Keratinocyte (primary cell): ENCODE data around the gene BBS9. TPM values are rescaled to one million over a fixed set of nuclear protein-coding genes. Genes with fewer than 3 reads are reported as not detected.

Source experiments
- DNase-seq: peaks from one replicate; pipeline ENCODE4 v3.0.0-alpha.2; 2011; ENCODE audit warnings: low read depth, missing footprints, low spot score
- FAIRE-seq: peaks from 2 replicates; lab custom pipeline; 2011; peaks lifted over from hg19 to GRCh38; lab: Jason Lieb, UNC
- H2AFZ ChIP-seq: 2 replicates; pipeline ENCODE4 v1.6.0; 2012; ENCODE audit warnings: low read length, control low read depth, inconsistent platforms; ENCODE audit not compliant: control insufficient read depth
- H3K27ac ChIP-seq: 2 replicates; pipeline ENCODE4 v1.5.1; 2011; ENCODE audit warnings: low read length; ENCODE audit not compliant: control insufficient read depth, insufficient read depth
- H3K27me3 ChIP-seq: 3 replicates; pipeline ENCODE4 v1.6.0; 2011; ENCODE audit warnings: low read length; ENCODE audit not compliant: control insufficient read depth, insufficient read depth; ENCODE audit errors: extremely low read depth
- H3K36me3 ChIP-seq, 2 experiments: 2 replicates in 1 of 2; 3 replicates in 1 of 2; pipeline ENCODE4 v1.5.1; 2011; ENCODE audit warnings: low read length in 2 of 2, mild to moderate bottlenecking in 1 of 2; ENCODE audit not compliant: control insufficient read depth in 2 of 2, insufficient read depth in 2 of 2; ENCODE audit errors: extremely low read depth in 1 of 2
- H3K4me1 ChIP-seq: 3 replicates; pipeline ENCODE4 v1.5.1; 2011; ENCODE audit warnings: low read length; ENCODE audit not compliant: control insufficient read depth, insufficient read depth; ENCODE audit errors: extremely low read depth
- H3K4me2 ChIP-seq: 3 replicates; pipeline ENCODE4 v1.6.0; 2011; ENCODE audit warnings: low read depth, low read length; ENCODE audit not compliant: control insufficient read depth, insufficient read depth; ENCODE audit errors: extremely low read depth
- H3K4me3 ChIP-seq, 3 experiments: fragments of 200-600 bp in 1 of 3; sonication (generic) in 1 of 3; 2 replicates in 2 of 3; 3 replicates in 1 of 3; pipeline ENCODE4 v1.5.1; 2011 to 2016; ENCODE audit warnings: low read length in 3 of 3, mild to moderate bottlenecking in 3 of 3, control low read depth in 2 of 3, inconsistent platforms in 1 of 3, low read depth in 1 of 3, mixed read lengths in 1 of 3, mixed run types in 1 of 3, moderate library complexity in 1 of 3; ENCODE audit not compliant: control insufficient read depth in 2 of 3, insufficient read depth in 2 of 3; ENCODE audit errors: extremely low read depth in 1 of 3
- H3K79me2 ChIP-seq: 2 replicates; pipeline ENCODE4 v1.6.0; 2012; ENCODE audit warnings: low read length; ENCODE audit not compliant: control insufficient read depth, insufficient read depth
- H3K9ac ChIP-seq: 3 replicates; pipeline ENCODE4 v1.6.0; 2011; ENCODE audit warnings: low read length; ENCODE audit not compliant: control insufficient read depth, insufficient read depth; ENCODE audit errors: extremely low read depth
- H3K9me1 ChIP-seq: 3 replicates; pipeline ENCODE4 v1.6.0; 2011; ENCODE audit warnings: low read length; ENCODE audit not compliant: control insufficient read depth, insufficient read depth; ENCODE audit errors: extremely low read depth
- H3K9me3 ChIP-seq: 2 replicates; pipeline ENCODE4 v1.5.1; 2012; ENCODE audit warnings: low read depth, low read length; ENCODE audit not compliant: control insufficient read depth
- H4K20me1 ChIP-seq: 3 replicates; pipeline ENCODE4 v1.6.0; 2011; ENCODE audit warnings: low read length; ENCODE audit not compliant: control insufficient read depth, insufficient read depth; ENCODE audit errors: extremely low read depth
- EZH2 ChIP-seq: IDR thresholded peaks from one replicate; pipeline ENCODE4 v1.6.1; 2012; ENCODE audit warnings: inconsistent platforms, mild to moderate bottlenecking, low read length, moderate library complexity
- dilution Hi-C: fragments of 300-500 bp; cut with MboI; formaldehyde crosslinking; loops from one replicate; pipeline ENCODE4 v1.7.0; 2020; ENCODE audit warnings: low sequenced_read_pairs; ENCODE audit not compliant: extremely low pct_ligation_motif_present
- polyA plus RNA-seq, 5 experiments: library from polyadenylated mRNA; depleted of rRNA in 3 of 5; stranded (reverse) in 3 of 5; stranded (forward) in 1 of 5; unstranded in 1 of 5; fragments of >200 nt; gene quantifications; 1 replicate in 1 of 5; 2 replicates in 3 of 5; 3 replicates in 1 of 5; pipeline versions ENCODE4 v1.2.1 to v1.2.3, GENCODE V29; 2011 to 2012; ENCODE audit warnings: missing spikeins in 2 of 5, low read depth in 1 of 5, low replicate concordance in 1 of 5
- TF ChIP-seq, protein P1 (sequence below), 3 experiments: IDR thresholded peaks in 1 of 3; conservative IDR thresholded peaks in 1 of 3; optimal IDR thresholded peaks in 1 of 3; 2 replicates in 2 of 3; 3 replicates in 1 of 3; pipeline versions ENCODE3 to v1.5.1; 2011; ENCODE audit warnings: low read length in 3 of 3, mild to moderate bottlenecking in 3 of 3, moderate library complexity in 2 of 3, control low read depth in 1 of 3, inconsistent platforms in 1 of 3; ENCODE audit not compliant: insufficient read depth in 2 of 3; ENCODE audit errors: extremely low read depth in 1 of 3

The BBS9 gene
- polyA plus RNA-seq, 1 donor (not counting 4 experiments of a cell fraction or from before 2014, with no cell fraction given): 7.6 TPM

DNA sequence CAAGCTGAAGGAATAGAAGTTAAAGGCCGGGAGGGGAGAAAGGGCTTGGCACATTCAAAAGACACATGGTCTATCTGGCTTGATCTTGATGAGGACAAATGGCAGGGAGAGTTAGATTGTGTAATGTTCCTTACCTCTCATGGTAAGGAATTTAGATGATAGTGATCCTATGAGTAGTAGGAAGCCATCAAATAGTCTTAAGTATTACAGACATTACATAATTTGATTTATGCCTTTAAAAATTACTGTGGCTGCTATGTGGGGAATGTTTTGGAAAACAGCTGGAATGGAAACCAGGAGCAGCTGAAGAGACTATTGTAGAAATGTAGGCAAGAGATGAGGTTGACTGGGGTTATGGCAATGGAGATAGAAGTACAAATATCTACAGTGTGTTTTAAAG lies 424.7 kb downstream of the BBS9 start:
- no peak overlapping the region for H3K27ac ChIP-seq
- TF ChIP-seq, protein P1, sequence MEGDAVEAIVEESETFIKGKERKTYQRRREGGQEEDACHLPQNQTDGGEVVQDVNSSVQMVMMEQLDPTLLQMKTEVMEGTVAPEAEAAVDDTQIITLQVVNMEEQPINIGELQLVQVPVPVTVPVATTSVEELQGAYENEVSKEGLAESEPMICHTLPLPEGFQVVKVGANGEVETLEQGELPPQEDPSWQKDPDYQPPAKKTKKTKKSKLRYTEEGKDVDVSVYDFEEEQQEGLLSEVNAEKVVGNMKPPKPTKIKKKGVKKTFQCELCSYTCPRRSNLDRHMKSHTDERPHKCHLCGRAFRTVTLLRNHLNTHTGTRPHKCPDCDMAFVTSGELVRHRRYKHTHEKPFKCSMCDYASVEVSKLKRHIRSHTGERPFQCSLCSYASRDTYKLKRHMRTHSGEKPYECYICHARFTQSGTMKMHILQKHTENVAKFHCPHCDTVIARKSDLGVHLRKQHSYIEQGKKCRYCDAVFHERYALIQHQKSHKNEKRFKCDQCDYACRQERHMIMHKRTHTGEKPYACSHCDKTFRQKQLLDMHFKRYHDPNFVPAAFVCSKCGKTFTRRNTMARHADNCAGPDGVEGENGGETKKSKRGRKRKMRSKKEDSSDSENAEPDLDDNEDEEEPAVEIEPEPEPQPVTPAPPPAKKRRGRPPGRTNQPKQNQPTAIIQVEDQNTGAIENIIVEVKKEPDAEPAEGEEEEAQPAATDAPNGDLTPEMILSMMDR (optimal IDR thresholded peaks at IDR 0.05 in 1 of 3, IDR thresholded peaks at IDR 0.05 in 1 of 3, conservative IDR thresholded peaks at IDR 0.05 in 1 of 3; ENCODE audit: extremely low read depth in 1 of 3, insufficient read depth in 2 of 3, low read length in 3 of 3): no peak
- TF ChIP-seq EZH2: no peak
- no peak overlapping the region for H3K4me3 ChIP-seq
- dilution Hi-C loops: no loop called here
- H3K4me2 ChIP-seq: no peak overlapping the region
- H3K9ac ChIP-seq: no peak overlapping the region
- FAIRE-seq: no peak
- H3K79me2 ChIP-seq: no peaks in the 10 kb centered on the region
- H2AFZ ChIP-seq: no peak overlapping the region
- no peaks in the 10 kb centered on the region for H4K20me1 ChIP-seq
- no peaks in the 10 kb centered on the region for H3K4me1 ChIP-seq
- H3K9me3 ChIP-seq: no peaks in the 10 kb centered on the region
- no peaks in the 10 kb centered on the region for H3K36me3 ChIP-seq
- DNase-seq: no peak
- no peaks in the 10 kb centered on the region for H3K9me1 ChIP-seq
- H3K27me3 ChIP-seq: no peaks in the 10 kb centered on the region

DNA sequence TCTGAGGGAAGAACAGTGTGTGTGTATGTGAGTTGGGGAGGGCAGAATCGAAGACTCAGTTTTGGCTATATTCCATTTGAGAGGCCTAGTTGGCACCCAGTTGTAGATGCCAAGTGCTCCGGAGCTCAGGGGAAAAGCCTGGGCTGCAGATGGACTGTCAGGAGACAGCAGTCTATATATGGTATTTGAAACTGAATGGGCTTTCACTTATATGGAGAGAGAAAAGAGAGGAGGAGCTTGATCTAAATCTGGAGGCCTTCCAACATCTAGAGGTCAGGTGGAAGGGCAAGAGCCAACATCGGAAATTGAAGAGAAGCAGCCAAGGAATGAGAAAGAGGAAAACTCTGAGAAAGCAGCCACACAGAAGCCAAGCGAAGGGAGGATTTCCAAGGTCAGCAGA lies 425.2 kb downstream of the BBS9 start:
- Histone ChIP-seq H3K36me3 (no peaks in the 10 kb centered on the region), H3K27me3 (no peaks in the 10 kb centered on the region), H3K4me3 (no peak overlapping the region), H3K27ac (no peak overlapping the region), H3K79me2 (no peaks in the 10 kb centered on the region), H3K9ac (no peak overlapping the region), H3K9me3 (no peaks in the 10 kb centered on the region), H3K9me1 (no peaks in the 10 kb centered on the region), H3K4me1 (no peaks in the 10 kb centered on the region), H2AFZ (no peak overlapping the region), H3K4me2 (no peak overlapping the region), H4K20me1 (no peaks in the 10 kb centered on the region)
- DNase-seq: no peak
- dilution Hi-C loops: no loop called here
- no peak for FAIRE-seq
- TF ChIP-seq, protein P1 (optimal IDR thresholded peaks at IDR 0.05 in 1 of 3, IDR thresholded peaks at IDR 0.05 in 1 of 3, conservative IDR thresholded peaks at IDR 0.05 in 1 of 3; ENCODE audit: extremely low read depth in 1 of 3, insufficient read depth in 2 of 3, low read length in 3 of 3): no peak
- TF ChIP-seq EZH2: no peak
